ENCODE measurements around the gene CHP2. TPM values are rescaled to one million over a fixed set of nuclear protein-coding genes. Genes with fewer than 3 reads are reported as not detected.
A peak's percentile ranks its signal among the peaks of the same experiment; 100 is the strongest.

Gene CHP2
- total and polyA plus RNA-seq, 9 of the 15 experiments (the other 6 are each of a cell fraction or from before 2014, with no cell fraction given), result 0.23 to 1.1 (median 0.80) TPM

DNA sequence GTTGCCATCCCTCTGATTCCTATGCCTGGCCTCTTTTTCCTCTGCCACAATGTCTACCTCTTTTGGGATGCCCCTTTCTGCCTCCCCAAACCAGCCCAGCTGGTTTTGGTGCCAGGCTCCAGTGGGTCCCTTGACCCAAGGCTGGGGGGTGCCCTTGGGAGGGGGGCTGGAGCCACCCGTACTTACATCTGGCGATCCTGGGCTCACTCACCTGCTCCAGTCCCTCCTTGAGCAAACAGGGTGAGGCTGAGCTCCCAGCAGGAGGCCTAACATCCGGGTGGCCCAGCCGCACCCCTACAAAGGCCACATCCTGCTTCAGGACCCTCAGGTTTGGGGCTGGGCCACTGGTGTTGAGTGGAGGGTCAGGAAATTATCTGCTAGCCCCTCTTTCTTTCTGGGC is 43.0 kb upstream of the CHP2 start (continued):
- TF ChIP-seq ZNF41 (CRISPR knock-in tag; conservative IDR thresholded peaks at IDR 0.05) (no peak), RAD21 (CRISPR knock-in tag; conservative IDR thresholded peaks at IDR 0.05 in 1 of 2, IDR thresholded peaks at IDR 0.05 in 1 of 2) (no peak), ZC3H8 (IDR thresholded peaks at IDR 0.05) (no peak), SRSF3 (IDR thresholded peaks at IDR 0.05; ENCODE audit: insufficient read depth, low read length) (no peak), ARID1B (IDR thresholded peaks at IDR 0.05) (no peak), SP1 (CRISPR knock-in tag; IDR thresholded peaks at IDR 0.05) (no peak), GATAD2B (IDR thresholded peaks at IDR 0.05; ENCODE audit: borderline replicate concordance) (no peak), CREB1 (IDR thresholded peaks at IDR 0.05) (no peak), CREB1 (CRISPR knock-in tag; IDR thresholded peaks at IDR 0.05) (no peak), TBP (optimal IDR thresholded peaks at IDR 0.05; ENCODE audit: low read depth, low read length) (no peak)
- TF ChIP-seq, protein P1, sequence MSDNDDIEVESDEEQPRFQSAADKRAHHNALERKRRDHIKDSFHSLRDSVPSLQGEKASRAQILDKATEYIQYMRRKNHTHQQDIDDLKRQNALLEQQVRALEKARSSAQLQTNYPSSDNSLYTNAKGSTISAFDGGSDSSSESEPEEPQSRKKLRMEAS (CRISPR knock-in tag; IDR thresholded peaks at IDR 0.05), result no peak

DNA sequence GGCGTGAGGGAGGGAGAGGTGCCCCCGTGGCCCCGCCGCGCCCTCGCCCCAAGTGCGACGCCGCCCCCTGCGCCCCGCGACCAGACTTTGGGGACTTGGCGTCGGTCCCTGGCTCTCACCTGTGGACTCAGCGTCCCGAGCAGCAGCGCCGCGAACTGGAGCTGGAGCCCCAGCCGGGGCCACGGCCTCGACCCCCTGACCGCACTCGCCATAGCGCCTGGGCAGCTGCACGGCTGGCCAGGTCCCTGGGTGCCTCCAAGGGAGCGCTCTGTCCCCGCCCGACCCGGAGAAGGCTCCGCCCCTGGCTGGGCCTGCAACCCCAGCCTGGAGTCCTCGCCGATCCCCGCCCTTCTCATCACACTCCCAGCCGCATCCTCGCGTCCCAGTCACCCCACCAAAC is 41.9 kb upstream of the CHP2 start, which contains the start of gene ERN2:
TSS of gene ERN2 (minus strand) at position 247 of the 400 bp plus-strand sequence. CDS start at position 212, 35 bp downstream.
- H2AFZ ChIP-seq (ENCODE audit: low read depth, low read length), result no peak within 1 kb of the TSS
- no peak within 1 kb of the TSS for H3K27ac ChIP-seq (ENCODE audit: extremely low read depth, low read depth, low read length)
- POLR2A ChIA-PET, result interaction anchor here (1.4 kb wide), 1 partner anchor 12 kb away, joined by 4 read pairs; no protein-coding TSS in a partner anchor
- no peaks in the 10 kb centered on the region for H3K9me1 ChIP-seq (ENCODE audit: control insufficient read depth, insufficient read depth, low read length)
- H3K27me3 ChIP-seq (ENCODE audit: control insufficient read depth in 2 of 2, insufficient read depth in 2 of 2, low read length in 2 of 2), result peaks cover 0 to 10% of the 10 kb centered on the region in 2 experiments; a peak in 2 of 5 replicates
- no peak within 1 kb of the TSS for H3K4me3 ChIP-seq
- H3K79me2 ChIP-seq (ENCODE audit: control insufficient read depth, insufficient read depth, low read length), result no peaks in the 10 kb centered on the region
- H3K9ac ChIP-seq (ENCODE audit: insufficient read depth in 1 of 2, low read depth in 2 of 2, low read length in 2 of 2), result peak within 1 kb of the TSS in 1 of 2 experiments; percentile 51; a peak in 2 of 4 replicates
- H3K4me2 ChIP-seq (ENCODE audit: insufficient read depth, low read length), result no peak within 1 kb of the TSS
- in situ Hi-C loops (cut with MboI) (no loop called here), intact Hi-C loops (cut with micrococcal nuclease) (no loop called here)
- FAIRE-seq (no peak), ATAC-seq (peak; percentile 84), DNase-seq (ENCODE audit: extremely low read depth in 1 of 4, low spot score in 3 of 4) (peak in 2 of 4 experiments; percentile 37 to 50)
- CTCF ChIA-PET (ENCODE audit: low intra/inter-chr PET ratio), result no interaction called here
- WGBS (ENCODE audit: insufficient coverage, low coverage, missing lambda C conversion rate), result 19% methylated on average over 23 of the region's 37 CpGs
- H3K4me1 ChIP-seq (replicated peaks in 1 of 2; ENCODE audit: control insufficient read depth in 2 of 2, insufficient read depth in 2 of 2, low read length in 2 of 2), result peaks cover 0 to 11% of the 10 kb centered on the region in 2 experiments; a peak in 2 of 5 replicates
- H4K20me1 ChIP-seq (replicated peaks; ENCODE audit: control insufficient read depth, insufficient read depth, low read length), result no peaks in the 10 kb centered on the region
- H3K9me3 ChIP-seq (replicated peaks; ENCODE audit: control insufficient read depth, insufficient read depth, low read depth, low read length), result no peaks in the 10 kb centered on the region
- H3K36me3 ChIP-seq (ENCODE audit: control insufficient read depth, insufficient read depth, low read length), result no peaks in the 10 kb centered on the region
- no TSS peak for BruUV-seq (replicated peaks)
- TF ChIP-seq ZHX1 (conservative IDR thresholded peaks at IDR 0.05; ENCODE audit: low read length) (no peak), DDX20 (tag; IDR thresholded peaks at IDR 0.05; ENCODE audit: low read depth) (no peak), LEF1 (IDR thresholded peaks at IDR 0.05) (no peak), EP300 (IDR thresholded peaks at IDR 0.05; ENCODE audit: low read length) (no peak), FUS (optimal IDR thresholded peaks at IDR 0.05; ENCODE audit: low read depth, low read length) (no peak), ZBTB1 (CRISPR knock-in tag; IDR thresholded peaks at IDR 0.05; ENCODE audit: borderline replicate concordance, low read depth) (no peak), PRPF4 (IDR thresholded peaks at IDR 0.05; ENCODE audit: insufficient read depth, low read depth, low read length, poor library complexity, severe bottlenecking) (no peak)
- TF ChIP-seq, protein P2, sequence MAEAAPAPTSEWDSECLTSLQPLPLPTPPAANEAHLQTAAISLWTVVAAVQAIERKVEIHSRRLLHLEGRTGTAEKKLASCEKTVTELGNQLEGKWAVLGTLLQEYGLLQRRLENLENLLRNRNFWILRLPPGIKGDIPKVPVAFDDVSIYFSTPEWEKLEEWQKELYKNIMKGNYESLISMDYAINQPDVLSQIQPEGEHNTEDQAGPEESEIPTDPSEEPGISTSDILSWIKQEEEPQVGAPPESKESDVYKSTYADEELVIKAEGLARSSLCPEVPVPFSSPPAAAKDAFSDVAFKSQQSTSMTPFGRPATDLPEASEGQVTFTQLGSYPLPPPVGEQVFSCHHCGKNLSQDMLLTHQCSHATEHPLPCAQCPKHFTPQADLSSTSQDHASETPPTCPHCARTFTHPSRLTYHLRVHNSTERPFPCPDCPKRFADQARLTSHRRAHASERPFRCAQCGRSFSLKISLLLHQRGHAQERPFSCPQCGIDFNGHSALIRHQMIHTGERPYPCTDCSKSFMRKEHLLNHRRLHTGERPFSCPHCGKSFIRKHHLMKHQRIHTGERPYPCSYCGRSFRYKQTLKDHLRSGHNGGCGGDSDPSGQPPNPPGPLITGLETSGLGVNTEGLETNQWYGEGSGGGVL (CRISPR knock-in tag; IDR thresholded peaks at IDR 0.05), result no peak

Measured in K562 (cell line).